Measurements from ENCODE around the gene CNTN3.

CNTN3 gene

GRCh38 chr3:74614107-74614967 lies at the start of gene CNTN3:
TSS of gene CNTN3 (minus strand) at chr3:74614659. CDS start at chr3:74521112, 93,547 bp downstream.
- no peak for DNase-seq

- no peak for DNase-seq
Observed at GRCh38 chr3:74663178-74663577, 48.7 kb upstream of the CNTN3 start.

- no peak for DNase-seq
Observed at GRCh38 chr3:74661672-74662071, 47.2 kb upstream of the CNTN3 start.

GRCh38 chr3:74651885-74652284 lies 37.4 kb upstream of the CNTN3 start:
- DNase-seq, result no peak

GRCh38 chr3:74651292-74651691 lies 36.8 kb upstream of the CNTN3 start:
- no peak for DNase-seq

GRCh38 chr3:74648107-74648506 lies 33.6 kb upstream of the CNTN3 start:
- no peak for DNase-seq

GRCh38 chr3:74646094-74646493 lies 31.6 kb upstream of the CNTN3 start:
- DNase-seq, result no peak

GRCh38 chr3:74643636-74644035 lies 29.2 kb upstream of the CNTN3 start:
- no peak for DNase-seq

- DNase-seq, result no peak
Observed at GRCh38 chr3:74642876-74643275, 28.4 kb upstream of the CNTN3 start.

GRCh38 chr3:74640211-74640610 lies 25.8 kb upstream of the CNTN3 start:
- DNase-seq, result no peak

- DNase-seq, result no peak
Observed at GRCh38 chr3:74639681-74640080, 25.2 kb upstream of the CNTN3 start.

GRCh38 chr3:74636981-74637380 lies 22.5 kb upstream of the CNTN3 start:
- no peak for DNase-seq

- no peak for DNase-seq
Observed at GRCh38 chr3:74633021-74633420, 18.6 kb upstream of the CNTN3 start.

- DNase-seq, result no peak
Observed at GRCh38 chr3:74631351-74632140, 17.1 kb upstream of the CNTN3 start.

- DNase-seq, result peak; percentile 1
Observed at GRCh38 chr3:74630602-74631001, 16.1 kb upstream of the CNTN3 start.

- no peak for DNase-seq
Observed at GRCh38 chr3:74626011-74626410, 11.6 kb upstream of the CNTN3 start.

- DNase-seq, result no peak
Observed at GRCh38 chr3:74624301-74624700, 9.8 kb upstream of the CNTN3 start.

GRCh38 chr3:74623261-74623836 lies 8.9 kb upstream of the CNTN3 start:
- DNase-seq, result no peak

GRCh38 chr3:74621581-74621980 lies 7.1 kb upstream of the CNTN3 start:
- no peak for DNase-seq

GRCh38 chr3:74617776-74618175 lies 3.3 kb upstream of the CNTN3 start:
- no peak for DNase-seq

GRCh38 chr3:74613521-74614106 lies 845 bp downstream of the CNTN3 start:
- no peak for DNase-seq

GRCh38 chr3:74613060-74613459 lies 1.4 kb downstream of the CNTN3 start:
- no peak for DNase-seq

GRCh38 chr3:74611206-74611605 lies 3.3 kb downstream of the CNTN3 start:
- DNase-seq, result no peak

All from NCI-H1694 treated with DMSO at 0.1 percent for 48 hours (cell line).